Measurements from ENCODE around the gene ABHD12. TPM values are rescaled to one million over a fixed set of nuclear protein-coding genes. Genes with fewer than 3 reads are reported as not detected.
A peak's percentile ranks its signal among the peaks of the same experiment; 100 is the strongest.

Gene ABHD12
- total RNA-seq, 4 donors from 2014 or later: 10.0 to 47.6 (median 36.3) TPM

- no peak for TF ChIP-seq CTCF (IDR thresholded peaks at IDR 0.05)
- no peak for TF ChIP-seq POLR2A (IDR thresholded peaks at IDR 0.05)
- intact Hi-C loops (cut with DNase I; ENCODE audit: low total_unique reads): no loop called here
- H3K4me3 ChIP-seq: no peak overlapping the region
- no peaks in the 10 kb centered on the region for H3K27me3 ChIP-seq
- DNase-seq: peak in 1 of 2 donors; percentile 4
- H3K4me1 ChIP-seq: no peaks in the 10 kb centered on the region
- no peaks in the 10 kb centered on the region for H3K9me3 ChIP-seq
- no peak overlapping the region for H3K27ac ChIP-seq
- no peaks in the 10 kb centered on the region for H3K36me3 ChIP-seq
Observed at GRCh38 chr20:25321262-25321831, 69.3 kb downstream of the ABHD12 start.

GRCh38 chr20:25320035-25320800 lies 70.4 kb downstream of the ABHD12 start:
- no peaks in the 10 kb centered on the region for H3K27me3 ChIP-seq
- H3K27ac ChIP-seq: no peak overlapping the region
- no peaks in the 10 kb centered on the region for H3K9me3 ChIP-seq
- peak in 1 of 2 donors; percentile 5 for DNase-seq
- no peaks in the 10 kb centered on the region for H3K36me3 ChIP-seq
- H3K4me1 ChIP-seq: no peaks in the 10 kb centered on the region
- no peak overlapping the region for H3K4me3 ChIP-seq
- TF ChIP-seq CTCF (IDR thresholded peaks at IDR 0.05): no peak
- no peak for TF ChIP-seq POLR2A (IDR thresholded peaks at IDR 0.05)
- intact Hi-C loops (cut with DNase I; ENCODE audit: low total_unique reads): no loop called here

GRCh38 chr20:25319241-25320034 lies 71.2 kb downstream of the ABHD12 start:
- peak in 1 of 2 donors; percentile 6 for DNase-seq

GRCh38 chr20:25318471-25319240 lies 72.0 kb downstream of the ABHD12 start:
- intact Hi-C loops (cut with DNase I; ENCODE audit: low total_unique reads): no loop called here
- Histone ChIP-seq H3K36me3 (no peaks in the 10 kb centered on the region), H3K4me3 (no peak overlapping the region), H3K27ac (no peak overlapping the region), H3K27me3 (no peaks in the 10 kb centered on the region), H3K9me3 (no peaks in the 10 kb centered on the region), H3K4me1 (no peaks in the 10 kb centered on the region)
- TF ChIP-seq CTCF (IDR thresholded peaks at IDR 0.05) (no peak), POLR2A (IDR thresholded peaks at IDR 0.05) (no peak)
- peak in 1 of 2 donors; percentile 11 for DNase-seq

More at GRCh38 chr20:25319241-25320034, 71.2 kb downstream of the ABHD12 start:
- Histone ChIP-seq H3K4me1 (no peaks in the 10 kb centered on the region), H3K27me3 (no peaks in the 10 kb centered on the region), H3K27ac (no peak overlapping the region), H3K36me3 (no peaks in the 10 kb centered on the region), H3K9me3 (no peaks in the 10 kb centered on the region), H3K4me3 (no peak overlapping the region)
- intact Hi-C loops (cut with DNase I; ENCODE audit: low total_unique reads): no loop called here
- TF ChIP-seq CTCF (IDR thresholded peaks at IDR 0.05) (no peak), POLR2A (IDR thresholded peaks at IDR 0.05) (no peak)

Data from uterus (tissue), 4 donors.